Prostate gland (tissue), 2 donors: ENCODE data around the gene ZAP70.

Source experiments
- POLR2A ChIP-seq: fragments of 450-650 bp; IDR thresholded peaks from one replicate; pipeline ENCODE4 v1.6.1; 2016; ENCODE audit warnings: antibody characterized with exemption, mild to moderate bottlenecking
- TF ChIP-seq, protein P1 (sequence below), 4 experiments: fragments of 200-600 bp in 2 of 4; fragments of 450-650 bp in 2 of 4; sonication (generic) in 2 of 4; IDR thresholded peaks; 1 replicate in 3 of 4; 2 replicates in 1 of 4; pipeline ENCODE4 v1.5.1; 2016 to 2019; ENCODE audit warnings: antibody characterized with exemption in 4 of 4, mild to moderate bottlenecking in 2 of 4, moderate library complexity in 2 of 4

DNA sequence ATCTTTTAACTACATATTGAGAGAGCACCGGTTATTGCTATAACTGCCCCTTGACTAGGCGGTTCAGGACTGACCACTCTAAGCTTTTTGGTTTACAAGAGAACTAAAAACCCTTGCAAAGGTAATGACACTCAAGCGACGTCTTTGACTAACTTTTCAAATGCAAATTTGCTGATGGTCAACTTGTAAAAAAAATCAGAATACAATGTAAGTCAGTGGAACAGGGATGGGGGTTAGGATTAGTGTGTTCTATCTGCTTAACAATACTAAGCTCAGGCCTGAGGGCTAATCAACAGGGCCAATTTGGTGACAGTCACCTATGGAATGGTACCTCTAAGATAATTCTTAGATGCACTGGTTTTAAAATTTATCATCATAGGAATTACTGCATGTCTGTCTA, 57.1 kb downstream of the ZAP70 start:
- no peak for TF ChIP-seq POLR2A
- TF ChIP-seq, protein P1, sequence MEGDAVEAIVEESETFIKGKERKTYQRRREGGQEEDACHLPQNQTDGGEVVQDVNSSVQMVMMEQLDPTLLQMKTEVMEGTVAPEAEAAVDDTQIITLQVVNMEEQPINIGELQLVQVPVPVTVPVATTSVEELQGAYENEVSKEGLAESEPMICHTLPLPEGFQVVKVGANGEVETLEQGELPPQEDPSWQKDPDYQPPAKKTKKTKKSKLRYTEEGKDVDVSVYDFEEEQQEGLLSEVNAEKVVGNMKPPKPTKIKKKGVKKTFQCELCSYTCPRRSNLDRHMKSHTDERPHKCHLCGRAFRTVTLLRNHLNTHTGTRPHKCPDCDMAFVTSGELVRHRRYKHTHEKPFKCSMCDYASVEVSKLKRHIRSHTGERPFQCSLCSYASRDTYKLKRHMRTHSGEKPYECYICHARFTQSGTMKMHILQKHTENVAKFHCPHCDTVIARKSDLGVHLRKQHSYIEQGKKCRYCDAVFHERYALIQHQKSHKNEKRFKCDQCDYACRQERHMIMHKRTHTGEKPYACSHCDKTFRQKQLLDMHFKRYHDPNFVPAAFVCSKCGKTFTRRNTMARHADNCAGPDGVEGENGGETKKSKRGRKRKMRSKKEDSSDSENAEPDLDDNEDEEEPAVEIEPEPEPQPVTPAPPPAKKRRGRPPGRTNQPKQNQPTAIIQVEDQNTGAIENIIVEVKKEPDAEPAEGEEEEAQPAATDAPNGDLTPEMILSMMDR (IDR thresholded peaks at IDR 0.05), result no peak
